ENCODE measurements around the gene LRCH1.

- no peak for TF ChIP-seq POLR2A (IDR thresholded peaks at IDR 0.05)
- no peak for TF ChIP-seq CTCF (IDR thresholded peaks at IDR 0.05)
Measured at GRCh38 chr13:46504036-46504435, 48.9 kb upstream of the LRCH1 start.
